K562 (cell line): Measurements from ENCODE around the gene LRIT1.

Experiments used
- MLX ChIP-seq, 2 experiments: fragments of 450-650 bp in 1 of 2; sonication (generic) in 1 of 2; formaldehyde crosslinking; conservative IDR thresholded peaks; 2 replicates each; pipeline versions ENCODE4 v1.4.0 to v1.8.1; 2020 to 2022; ENCODE audit warnings: mild to moderate bottlenecking in 1 of 2, missing genetic modification reagents in 1 of 2
- TAF1 ChIP-seq: IDR thresholded peaks from 2 replicates; pipeline ENCODE4 v1.6.1; 2011; ENCODE audit warnings: mild to moderate bottlenecking, low read length, moderate library complexity; ENCODE audit not compliant: insufficient read depth, control insufficient read depth, severe bottlenecking; ENCODE audit errors: extremely low read depth
- ZKSCAN1 ChIP-seq: fragments of 150-350 bp; IDR thresholded peaks from 2 replicates; pipeline ENCODE4 v1.6.1; 2016; ENCODE audit warnings: low read depth, low read length

- TF ChIP-seq TAF1 (no peak), ZKSCAN1 (no peak), MLX (CRISPR knock-in tag; conservative IDR thresholded peaks at IDR 0.05) (no peak)
These were observed 36.1 kb downstream of the LRIT1 start for GRCh38 chr10:84205049-84205852.
